B cell (primary cell): ENCODE data around the gene CAMK4. TPM values are rescaled to one million over a fixed set of nuclear protein-coding genes. Genes with fewer than 3 reads are reported as not detected.

Source experiments
- ATAC-seq: fragments of 200-7000 bp; cut with Tn5 transposase; one replicate; pipeline ENCODE4 v1.10.0; 2021; ENCODE audit warnings: low read depth, mild to moderate bottlenecking, moderate number of reproducible peaks, moderate library complexity
- CTCF ChIA-PET: fragments of 350-600 bp; sonication (Branson Sonifier 250); formaldehyde crosslinking; loops from one replicate; lab custom pipeline; 2021; ENCODE audit warnings: antibody characterized with exemption, inconsistent platforms; lab: Charles Lee
- POLR2A ChIA-PET: fragments of 350-600 bp; sonication (Branson Sonifier 250); formaldehyde crosslinking; loops from one replicate; lab custom pipeline; 2021; ENCODE audit warnings: antibody characterized with exemption; lab: Charles Lee
- DNase-seq: peaks from one replicate; pipeline ENCODE4 v3.0.0; 2013
- H2AFZ ChIP-seq: 2 replicates; pipeline ENCODE4 v1.6.1; 2012; ENCODE audit warnings: mild to moderate bottlenecking, low read depth, low read length; ENCODE audit not compliant: insufficient read depth, poor library complexity, severe bottlenecking
- H3K27ac ChIP-seq, 2 donors: 1 replicate in 1 of 2; 2 replicates in 1 of 2; pipeline ENCODE4 v1.5.1; 2012 to 2013; ENCODE audit warnings: low read length in 2 of 2, mild to moderate bottlenecking in 2 of 2, moderate library complexity in 1 of 2
- H3K27me3 ChIP-seq, 4 experiments: fragments of 200-600 bp in 1 of 4; sonication (generic) in 1 of 4; replicated peaks in 1 of 4; 1 replicate in 2 of 4; 2 replicates in 2 of 4; pipeline versions ENCODE4 v1.6.1 to v1.7.0; 2013 to 2016; ENCODE audit warnings: low read length in 3 of 4, mild to moderate bottlenecking in 2 of 4, mixed read lengths in 1 of 4, moderate library complexity in 1 of 4; ENCODE audit not compliant: insufficient read depth in 4 of 4, control insufficient read depth in 3 of 4; ENCODE audit errors: control extremely low read depth in 1 of 4
- H3K36me3 ChIP-seq, 2 experiments: replicated peaks in 1 of 2; 1 replicate in 1 of 2; 2 replicates in 1 of 2; pipeline versions ENCODE4 v1.6.1 to v1.7.1; 2013; ENCODE audit warnings: low read length in 1 of 2; ENCODE audit not compliant: insufficient read depth in 2 of 2, control insufficient read depth in 1 of 2; ENCODE audit errors: control extremely low read depth in 1 of 2, extremely low read depth in 1 of 2
- H3K4me1 ChIP-seq, 2 donors: fragments of 200-600 bp in 1 of 2; sonication (generic) in 1 of 2; 1 replicate in 1 of 2; 2 replicates in 1 of 2; pipeline versions ENCODE4 v1.5.1 to v1.6.1; 2013 to 2017; ENCODE audit warnings: low read length in 2 of 2; ENCODE audit not compliant: control insufficient read depth in 2 of 2, insufficient read depth in 2 of 2
- H3K4me2 ChIP-seq: replicated peaks from 2 replicates; pipeline ENCODE3; 2012; ENCODE audit warnings: mild to moderate bottlenecking, low read depth, low read length; ENCODE audit not compliant: poor library complexity, severe bottlenecking
- H3K4me3 ChIP-seq, 5 experiments: fragments of 200-600 bp in 1 of 5; sonication (generic) in 1 of 5; 1 replicate in 3 of 5; 2 replicates in 2 of 5; pipeline versions ENCODE4 v1.5.1 to v1.7.0; 2011 to 2016; ENCODE audit warnings: low read length in 4 of 5, mild to moderate bottlenecking in 4 of 5, low read depth in 2 of 5, control low read depth in 1 of 5, moderate library complexity in 1 of 5; ENCODE audit not compliant: insufficient read depth in 1 of 5; ENCODE audit errors: control extremely low read depth in 1 of 5, extremely low read depth in 1 of 5
- H3K79me2 ChIP-seq: fragments of 200-600 bp; sonication (generic); one replicate; pipeline ENCODE4 v1.6.0; 2016; ENCODE audit warnings: low read length; ENCODE audit not compliant: control insufficient read depth, insufficient read depth
- H3K9ac ChIP-seq: fragments of 200-600 bp; sonication (generic); 2 replicates; pipeline ENCODE4 v1.6.1; 2017; ENCODE audit warnings: mild to moderate bottlenecking, low read length, moderate library complexity
- H3K9me3 ChIP-seq, 3 donors: one replicate each; pipeline versions ENCODE4 v1.6.1 to v1.7.1; 2013; ENCODE audit warnings: low read length in 2 of 3; ENCODE audit not compliant: control insufficient read depth in 2 of 3, insufficient read depth in 1 of 3; ENCODE audit errors: control extremely low read depth in 1 of 3
- H4K20me1 ChIP-seq: 2 replicates; pipeline ENCODE4 v1.6.0; 2012; ENCODE audit warnings: mild to moderate bottlenecking, low read length; ENCODE audit not compliant: insufficient read depth, control insufficient read depth, poor library complexity, severe bottlenecking
- H3K27ac Mint-ChIP-seq: one replicate; pipeline ENCODE4 v1.8.0; 2021; ENCODE audit warnings: mixed read lengths
- H3K27me3 Mint-ChIP-seq: one replicate; pipeline ENCODE4 v1.8.0; 2021; ENCODE audit warnings: mixed read lengths
- H3K4me1 Mint-ChIP-seq: one replicate; pipeline ENCODE4 v1.8.0; 2021; ENCODE audit warnings: mixed read lengths
- H3K4me3 Mint-ChIP-seq: one replicate; pipeline ENCODE4 v1.8.0; 2021; ENCODE audit warnings: mixed read lengths
- H3K9me3 Mint-ChIP-seq: one replicate; pipeline ENCODE4 v1.8.0; 2022; ENCODE audit warnings: mixed read lengths; ENCODE audit not compliant: insufficient read depth
- EZH2 ChIP-seq: IDR thresholded peaks from 2 replicates; pipeline ENCODE4 v1.6.1; 2012; ENCODE audit warnings: borderline replicate concordance, low read depth, mild to moderate bottlenecking, moderate library complexity, low read length; ENCODE audit not compliant: insufficient read depth, poor library complexity, severe bottlenecking
- WGBS: methylation state at CpG from one replicate; pipeline ENCODE4 v1.1.5; 2013; ENCODE audit warnings: missing lambda C conversion rate; ENCODE audit not compliant: insufficient coverage; 5-methylcytosine and 5-hydroxymethylcytosine counted together
- intact Hi-C: fragments of 100-400 bp; cut with micrococcal nuclease; formaldehyde crosslinking; loops from one replicate; pipeline ENCODE4 v1.10.0; 2022
- polyA plus RNA-seq: library from polyadenylated mRNA; depleted of rRNA; stranded (reverse); fragments of >200 nt; gene quantifications from 2 replicates; pipeline ENCODE4 v1.2.3, GENCODE V29; 2012
- total RNA-seq, 2 donors: library from RNA; stranded (reverse); fragments of 120-200 nt in 1 of 2; gene quantifications; 1 replicate in 1 of 2; 2 replicates in 1 of 2; pipeline versions ENCODE4 v1.2.3 to v1.2.4, GENCODE V29; 2013 to 2022
- TF ChIP-seq, protein P1 (sequence below): fragments of 200-600 bp; IDR thresholded peaks from one replicate; pipeline ENCODE4 v1.8.0; 2022; ENCODE audit warnings: antibody characterized with exemption, mild to moderate bottlenecking

Gene CAMK4
- total and polyA plus RNA-seq, 2 donors (not counting 1 experiment from before 2014, with no cell fraction given), result 0.78 to 4.8 TPM

DNA sequence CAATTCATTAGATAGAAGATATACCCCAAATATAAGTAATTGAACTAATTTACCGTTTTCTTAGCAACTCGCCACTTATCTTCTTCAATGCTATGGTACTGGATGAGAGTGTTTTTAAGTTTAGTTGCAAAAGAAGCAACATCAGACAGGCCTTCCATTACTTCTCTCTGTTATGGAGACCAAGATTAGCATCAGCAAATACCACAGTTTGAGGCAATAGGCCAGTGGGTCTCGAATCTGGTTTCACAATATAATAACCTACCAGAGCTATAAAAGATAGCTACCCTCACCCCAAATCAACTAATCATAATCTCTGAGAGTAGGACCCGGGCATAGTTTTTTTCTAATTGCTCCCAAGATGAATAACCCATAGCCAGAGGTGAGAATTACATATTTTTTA lies 283.1 kb downstream of the CAMK4 start:
- Histone ChIP-seq H3K4me3 (no peak overlapping the region), H3K4me2 (no peak overlapping the region), H3K79me2 (peaks cover 18% of the 10 kb centered on the region), H3K27ac (no peak overlapping the region), H3K36me3 (no peaks in the 10 kb centered on the region), H3K9ac (no peak overlapping the region), H3K27me3 (no peaks in the 10 kb centered on the region), H2AFZ (no peak overlapping the region), H4K20me1 (no peaks in the 10 kb centered on the region), H3K4me1 (peaks cover 6 to 8% of the 10 kb centered on the region in 2 donors), H3K9me3 (no peaks in the 10 kb centered on the region)
- ATAC-seq (no peak), DNase-seq (no peak)
- Mint-ChIP-seq H3K4me3 (no peak overlapping the region), H3K27me3 (no peaks in the 10 kb centered on the region), H3K9me3 (no peaks in the 10 kb centered on the region), H3K27ac (no peak overlapping the region), H3K4me1 (peaks cover 29% of the 10 kb centered on the region)
- ChIA-PET POLR2A (no interaction called here), CTCF (no interaction called here)
- no peak for TF ChIP-seq EZH2
- TF ChIP-seq, protein P1, sequence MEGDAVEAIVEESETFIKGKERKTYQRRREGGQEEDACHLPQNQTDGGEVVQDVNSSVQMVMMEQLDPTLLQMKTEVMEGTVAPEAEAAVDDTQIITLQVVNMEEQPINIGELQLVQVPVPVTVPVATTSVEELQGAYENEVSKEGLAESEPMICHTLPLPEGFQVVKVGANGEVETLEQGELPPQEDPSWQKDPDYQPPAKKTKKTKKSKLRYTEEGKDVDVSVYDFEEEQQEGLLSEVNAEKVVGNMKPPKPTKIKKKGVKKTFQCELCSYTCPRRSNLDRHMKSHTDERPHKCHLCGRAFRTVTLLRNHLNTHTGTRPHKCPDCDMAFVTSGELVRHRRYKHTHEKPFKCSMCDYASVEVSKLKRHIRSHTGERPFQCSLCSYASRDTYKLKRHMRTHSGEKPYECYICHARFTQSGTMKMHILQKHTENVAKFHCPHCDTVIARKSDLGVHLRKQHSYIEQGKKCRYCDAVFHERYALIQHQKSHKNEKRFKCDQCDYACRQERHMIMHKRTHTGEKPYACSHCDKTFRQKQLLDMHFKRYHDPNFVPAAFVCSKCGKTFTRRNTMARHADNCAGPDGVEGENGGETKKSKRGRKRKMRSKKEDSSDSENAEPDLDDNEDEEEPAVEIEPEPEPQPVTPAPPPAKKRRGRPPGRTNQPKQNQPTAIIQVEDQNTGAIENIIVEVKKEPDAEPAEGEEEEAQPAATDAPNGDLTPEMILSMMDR, result no peak
- intact Hi-C loops, result no loop called here
- 100% methylated on average over 1 of the region's 4 CpGs for WGBS

DNA sequence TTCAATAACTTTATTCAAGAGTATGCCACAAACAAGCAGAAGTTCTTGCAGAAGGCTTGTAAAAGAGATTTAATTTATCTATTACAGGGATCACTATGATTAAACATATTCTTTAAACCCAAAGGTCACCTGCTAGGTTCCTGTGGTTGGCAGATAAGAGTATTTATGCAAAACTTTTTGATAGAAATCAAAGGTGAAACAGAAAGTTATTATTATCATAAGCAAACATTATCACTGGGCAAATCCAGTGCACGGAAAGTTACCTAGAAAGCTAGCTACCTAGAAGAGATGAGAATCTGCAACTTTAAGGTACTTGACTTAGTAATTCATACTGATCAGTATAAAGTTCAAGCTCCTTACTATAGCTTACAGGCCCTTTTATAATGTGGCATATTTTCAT lies 284.9 kb downstream of the CAMK4 start:
- H3K9ac ChIP-seq, result no peak overlapping the region
- H3K79me2 ChIP-seq, result peaks cover 18% of the 10 kb centered on the region
- H3K9me3 ChIP-seq, result no peaks in the 10 kb centered on the region
- no peak overlapping the region for H3K4me3 ChIP-seq
- no CpG with 5 or more reads among the region's 1 CpG for WGBS
- H3K4me2 ChIP-seq, result no peak overlapping the region
- intact Hi-C loops, result no loop called here
- Mint-ChIP-seq H3K4me1 (peaks cover 36% of the 10 kb centered on the region), H3K4me3 (no peak overlapping the region), H3K9me3 (no peaks in the 10 kb centered on the region), H3K27me3 (no peaks in the 10 kb centered on the region), H3K27ac (no peak overlapping the region)
- ATAC-seq (no peak), DNase-seq (no peak)
- ChIA-PET CTCF (interaction anchor here (1.2 to 1.7 kb wide), 4 partner anchors 22 to 1020 kb away, joined by 3 to 4 read pairs (median 4); no protein-coding TSS in a partner anchor), POLR2A (interaction anchor here (1.2 kb wide), 1 partner anchor 652 kb away, joined by 4 read pairs; no protein-coding TSS in a partner anchor)
- H2AFZ ChIP-seq, result no peak overlapping the region
- H4K20me1 ChIP-seq, result no peaks in the 10 kb centered on the region
- no peak for TF ChIP-seq EZH2
- TF ChIP-seq, protein P1, result no peak
- peaks cover 10 to 12% of the 10 kb centered on the region in 2 donors for H3K4me1 ChIP-seq
- H3K27me3 ChIP-seq, result no peaks in the 10 kb centered on the region
- H3K36me3 ChIP-seq, result no peaks in the 10 kb centered on the region
- H3K27ac ChIP-seq, result no peak overlapping the region
